SU-DHL-6 (cell line): Measurements from ENCODE around the gene RGPD8.
"Not testable (repeated sequence)": the region's sequence is repeated elsewhere in the genome, so short reads cannot be mapped to it uniquely, and the experiment has no call there.

Experiments
- CTCF ChIP-seq: fragments of 200-600 bp; sonication (generic); IDR thresholded peaks from one replicate; pipeline ENCODE4 v1.5.1; 2017; ENCODE audit warnings: antibody characterized with exemption, mild to moderate bottlenecking, low read length, moderate library complexity; ENCODE audit not compliant: insufficient read depth, poor library complexity, severe bottlenecking
- EZH2phosphoT487 ChIP-seq: fragments of 200-600 bp; sonication (generic), shearing (Covaris generic); conservative IDR thresholded peaks from 2 replicates; pipeline ENCODE4 v1.6.1; 2018; ENCODE audit warnings: mild to moderate bottlenecking, antibody characterized with exemption, low read length, moderate library complexity, mixed read lengths

DNA sequence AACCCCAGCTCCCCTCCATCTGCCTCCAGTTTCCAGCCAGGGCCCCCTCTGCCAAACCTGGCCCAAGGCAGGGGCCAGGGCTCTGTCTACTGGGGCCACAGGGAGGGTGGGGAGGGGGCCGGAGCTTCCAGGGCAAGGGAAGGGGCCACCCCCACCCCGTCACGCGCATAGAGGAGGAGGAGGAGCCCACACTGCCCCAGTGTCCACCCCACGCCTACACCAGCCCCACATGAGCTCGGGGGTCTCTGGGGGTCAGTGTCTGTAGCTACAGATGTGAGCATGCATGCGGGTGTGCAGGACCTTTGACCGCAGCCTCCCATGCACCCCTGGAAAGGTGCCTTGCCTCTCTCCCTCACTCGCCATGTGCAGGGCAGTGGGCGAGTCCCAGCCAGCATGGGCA is 3.5 kb upstream of the RGPD8 start:
- not testable (repeated sequence) for TF ChIP-seq EZH2phosphoT487, CTCF
